Duodenal mucosa (tissue), 2 donors: Measurements from ENCODE around the gene UBAC2.

Source experiments
- H3K27ac ChIP-seq: one replicate; pipeline ENCODE4 v1.7.0; 2013; ENCODE audit warnings: low read depth, low read length
- H3K27me3 ChIP-seq, 2 donors: one replicate each; pipeline ENCODE4 v1.7.0; 2013; ENCODE audit warnings: low read length in 2 of 2, control low read depth in 1 of 2; ENCODE audit not compliant: insufficient read depth in 2 of 2, control insufficient read depth in 1 of 2
- H3K36me3 ChIP-seq, 2 donors: one replicate each; pipeline ENCODE4 v1.7.0; 2013; ENCODE audit warnings: low read length in 2 of 2, control low read depth in 1 of 2; ENCODE audit not compliant: insufficient read depth in 2 of 2, control insufficient read depth in 1 of 2
- H3K4me1 ChIP-seq, 2 donors: one replicate each; pipeline ENCODE4 v1.7.0; 2013; ENCODE audit warnings: low read length in 2 of 2, control low read depth in 1 of 2; ENCODE audit not compliant: insufficient read depth in 2 of 2, control insufficient read depth in 1 of 2
- H3K4me3 ChIP-seq, 2 donors: one replicate each; pipeline ENCODE4 v1.7.0; 2013; ENCODE audit warnings: low read length in 2 of 2, low read depth in 1 of 2
- H3K9ac ChIP-seq, 2 donors: one replicate each; pipeline ENCODE4 v1.7.0; 2013; ENCODE audit warnings: low read length in 2 of 2, low read depth in 1 of 2
- H3K9me3 ChIP-seq, 2 donors: one replicate each; pipeline ENCODE4 v1.7.0; 2013; ENCODE audit warnings: low read length in 2 of 2, control low read depth in 1 of 2; ENCODE audit not compliant: control insufficient read depth in 1 of 2

The UBAC2 gene

DNA sequence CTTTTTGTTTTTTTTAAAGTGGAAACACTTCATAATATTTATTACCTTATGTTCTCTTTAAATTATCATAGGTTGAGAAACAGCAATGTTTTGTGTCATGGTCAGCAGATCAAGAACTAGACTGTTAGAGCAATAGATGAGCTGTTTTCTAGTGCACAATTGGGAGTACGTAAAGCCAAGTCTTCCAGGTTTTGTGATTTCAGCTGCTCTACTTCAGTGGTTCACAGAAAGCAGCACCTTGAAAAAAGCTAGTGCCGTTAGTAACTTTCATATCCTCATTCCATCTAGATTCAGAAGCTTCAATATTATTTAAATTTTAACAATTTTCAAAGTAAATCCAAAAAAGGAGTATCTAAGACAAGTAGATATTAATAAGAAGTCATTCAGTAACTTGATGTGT lies 55.6 kb downstream of the UBAC2 start:
- no peaks in the 10 kb centered on the region for H3K27me3 ChIP-seq
- H3K4me1 ChIP-seq, result peaks cover 0 to 14% of the 10 kb centered on the region in 2 donors
- H3K4me3 ChIP-seq, result no peak overlapping the region
- H3K36me3 ChIP-seq, result peaks cover 10 to 13% of the 10 kb centered on the region in 2 donors
- no peaks in the 10 kb centered on the region for H3K9me3 ChIP-seq
- no peak overlapping the region for H3K9ac ChIP-seq
- no peak overlapping the region for H3K27ac ChIP-seq

DNA sequence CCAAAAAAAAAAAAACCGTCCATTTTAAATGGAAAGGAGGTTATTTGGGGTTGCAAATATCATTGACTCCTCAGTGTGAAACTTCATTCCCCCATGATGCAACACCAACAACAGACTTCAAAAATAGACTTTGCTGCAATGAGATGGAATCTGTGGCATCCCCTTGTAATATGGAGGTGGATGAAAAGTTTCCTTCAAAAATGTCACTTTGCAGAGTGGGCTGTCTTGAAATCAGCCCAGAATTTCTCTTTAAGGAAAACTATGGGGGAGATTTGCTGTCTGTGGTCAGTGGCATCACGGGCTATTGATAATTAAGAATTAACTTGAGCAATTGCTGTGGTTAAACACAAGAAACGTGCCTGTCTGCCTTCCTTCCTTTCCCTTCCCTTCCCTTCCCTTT lies 56.1 kb downstream of the UBAC2 start:
- peak overlapping the region in 1 of 2 donors; percentile 19 for H3K4me3 ChIP-seq
- H3K27ac ChIP-seq, result no peak overlapping the region
- H3K4me1 ChIP-seq, result peaks cover 0 to 14% of the 10 kb centered on the region in 2 donors

DNA sequence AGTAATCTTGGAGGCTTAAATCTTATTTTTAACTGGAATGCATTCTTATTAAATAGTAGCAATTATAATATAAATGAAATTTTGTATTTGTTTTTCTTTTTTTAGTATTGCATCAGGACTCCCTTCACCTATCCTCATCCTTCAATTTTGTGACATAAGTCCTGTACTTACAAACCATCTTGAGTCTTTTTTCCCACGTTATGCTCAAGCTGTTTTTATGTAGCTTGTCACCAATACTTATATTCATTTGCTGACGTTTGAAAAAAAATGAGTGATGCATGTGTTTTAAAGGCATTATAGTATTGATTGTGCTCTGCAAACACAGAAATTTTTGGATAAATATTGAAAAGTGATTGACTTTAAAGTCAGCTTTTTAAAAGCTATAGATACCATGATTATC lies 56.6 kb downstream of the UBAC2 start:
- H3K9me3 ChIP-seq, result no peaks in the 10 kb centered on the region
- H3K4me1 ChIP-seq, result peaks cover 0 to 14% of the 10 kb centered on the region in 2 donors
- H3K27ac ChIP-seq, result no peak overlapping the region
- peak overlapping the region in 1 of 2 donors; percentile 17 for H3K4me3 ChIP-seq
- H3K27me3 ChIP-seq, result no peaks in the 10 kb centered on the region
- H3K36me3 ChIP-seq, result peaks cover 10 to 13% of the 10 kb centered on the region in 2 donors
- H3K9ac ChIP-seq, result no peak overlapping the region

More for the DNA sequence above, 56.1 kb downstream of the UBAC2 start:
- no peak overlapping the region for H3K9ac ChIP-seq
- H3K9me3 ChIP-seq, result no peaks in the 10 kb centered on the region
- no peaks in the 10 kb centered on the region for H3K27me3 ChIP-seq
- peaks cover 10 to 13% of the 10 kb centered on the region in 2 donors for H3K36me3 ChIP-seq

- H3K27ac ChIP-seq, result peak within 1 kb of the TSS; percentile 27
- no peaks in the 10 kb centered on the region for H3K9me3 ChIP-seq
- H3K36me3 ChIP-seq, result peaks cover 10 to 13% of the 10 kb centered on the region in 2 donors
- H3K9ac ChIP-seq, result peak within 1 kb of the TSS in 1 of 2 donors; percentile 20
- H3K4me1 ChIP-seq, result peaks cover 0 to 14% of the 10 kb centered on the region in 2 donors
- no peaks in the 10 kb centered on the region for H3K27me3 ChIP-seq
- H3K4me3 ChIP-seq, result peak within 1 kb of the TSS in 1 of 2 donors; percentile 17
These were observed 57.7 kb downstream of the UBAC2 start, which contains the start of gene GPR18 for GRCh38 chr13:99258210-99258860. Gene GPR18, minus strand, starts transcription at chr13:99258379. Its CDS starts 2,507 bp downstream, at chr13:99255872.

DNA sequence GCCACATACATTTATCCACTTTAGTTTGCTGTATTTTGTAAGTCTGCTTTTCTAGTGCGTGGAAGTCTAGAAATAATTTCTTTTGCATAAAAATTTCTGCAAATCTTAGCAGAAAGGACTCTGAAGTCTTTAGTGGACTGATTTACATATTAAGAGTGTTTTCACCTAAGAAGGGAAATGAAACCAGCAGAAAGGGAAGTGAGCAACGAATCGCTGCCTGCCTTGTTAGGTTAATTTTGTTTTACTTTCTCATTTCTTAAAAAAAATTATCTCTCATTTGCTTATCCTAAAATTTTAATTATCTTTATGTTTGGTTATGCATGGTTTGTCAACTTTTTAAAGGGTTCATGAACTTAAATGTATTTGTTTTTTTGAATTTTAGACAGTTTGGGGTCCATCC lies 58.3 kb downstream of the UBAC2 start:
- Histone ChIP-seq H3K9ac (no peak overlapping the region), H3K4me1 (peaks cover 0 to 14% of the 10 kb centered on the region in 2 donors), H3K27me3 (no peaks in the 10 kb centered on the region), H3K27ac (no peak overlapping the region), H3K36me3 (peaks cover 10 to 13% of the 10 kb centered on the region in 2 donors), H3K4me3 (no peak overlapping the region), H3K9me3 (no peaks in the 10 kb centered on the region)

DNA sequence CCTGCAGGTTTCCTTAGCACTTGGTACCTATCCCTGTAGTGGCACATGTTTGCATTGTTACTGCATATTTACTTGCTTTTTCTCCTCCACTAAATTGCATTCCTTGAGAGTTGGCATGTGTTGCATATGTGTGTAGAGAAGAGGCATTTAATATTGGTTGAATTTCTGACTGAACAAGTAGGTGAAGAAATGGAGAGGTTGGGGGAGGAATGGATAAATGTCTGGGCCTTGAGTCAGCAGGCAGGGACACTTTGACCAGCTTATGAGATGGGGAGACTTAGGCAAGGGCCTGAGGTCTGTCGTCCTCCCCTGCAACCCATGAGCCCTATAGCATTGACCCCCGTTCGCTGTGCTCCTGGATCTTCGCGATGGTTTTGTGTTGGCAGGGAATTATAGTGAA lies 59.6 kb downstream of the UBAC2 start:
- Histone ChIP-seq H3K4me1 (peaks cover 5 to 17% of the 10 kb centered on the region in 2 donors), H3K27ac (no peak overlapping the region), H3K9me3 (no peaks in the 10 kb centered on the region), H3K27me3 (no peaks in the 10 kb centered on the region), H3K36me3 (peaks cover 5 to 7% of the 10 kb centered on the region in 2 donors), H3K4me3 (no peak overlapping the region), H3K9ac (peak overlapping the region in 1 of 2 donors; percentile 2)

GRCh38 chr13:99261059-99261458 lies 60.4 kb downstream of the UBAC2 start:
- H3K4me1 ChIP-seq, result peaks cover 5 to 21% of the 10 kb centered on the region in 2 donors
- no peaks in the 10 kb centered on the region for H3K27me3 ChIP-seq
- H3K27ac ChIP-seq, result no peak overlapping the region

DNA sequence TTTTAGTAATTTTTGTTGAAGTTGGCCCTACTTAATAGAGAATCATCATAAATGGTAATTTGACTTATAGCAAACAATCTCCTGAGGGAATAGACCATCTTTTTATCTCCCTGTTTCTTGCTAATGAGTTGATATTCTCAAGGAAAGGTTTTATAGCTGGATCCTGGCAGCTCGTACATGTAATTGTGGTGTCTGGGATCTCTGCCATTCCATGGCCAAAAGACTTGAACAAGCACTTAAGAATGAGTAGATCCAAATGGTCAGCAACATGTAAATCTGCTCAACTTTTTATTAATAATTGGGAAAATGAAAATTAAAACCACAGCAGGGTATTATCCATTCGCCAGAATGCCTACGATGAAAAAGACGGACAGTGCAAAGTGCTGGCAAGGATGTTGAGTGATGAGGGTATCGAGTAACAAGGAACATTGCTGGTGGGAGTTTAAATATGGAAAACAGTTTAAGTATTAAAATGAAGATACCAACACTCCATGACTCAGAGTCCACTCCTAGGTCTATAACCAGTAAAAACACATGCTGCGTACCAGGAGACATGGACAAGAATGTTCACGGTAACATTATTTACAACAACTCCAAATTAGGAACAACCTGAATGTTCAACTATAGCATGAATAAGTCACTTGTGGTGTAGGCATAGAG lies 62.6 kb downstream of the UBAC2 start:
- peaks cover 5 to 13% of the 10 kb centered on the region in 2 donors for H3K36me3 ChIP-seq
- H3K4me3 ChIP-seq, result no peak overlapping the region
- no peaks in the 10 kb centered on the region for H3K9me3 ChIP-seq
- no peak overlapping the region for H3K27ac ChIP-seq
- peaks cover 5 to 21% of the 10 kb centered on the region in 2 donors for H3K4me1 ChIP-seq
- H3K27me3 ChIP-seq, result no peaks in the 10 kb centered on the region
- no peak overlapping the region for H3K9ac ChIP-seq

More at GRCh38 chr13:99261059-99261458, 60.4 kb downstream of the UBAC2 start:
- Histone ChIP-seq H3K4me3 (no peak overlapping the region), H3K9ac (no peak overlapping the region), H3K9me3 (no peaks in the 10 kb centered on the region), H3K36me3 (peaks cover 0 to 5% of the 10 kb centered on the region in 2 donors)

DNA sequence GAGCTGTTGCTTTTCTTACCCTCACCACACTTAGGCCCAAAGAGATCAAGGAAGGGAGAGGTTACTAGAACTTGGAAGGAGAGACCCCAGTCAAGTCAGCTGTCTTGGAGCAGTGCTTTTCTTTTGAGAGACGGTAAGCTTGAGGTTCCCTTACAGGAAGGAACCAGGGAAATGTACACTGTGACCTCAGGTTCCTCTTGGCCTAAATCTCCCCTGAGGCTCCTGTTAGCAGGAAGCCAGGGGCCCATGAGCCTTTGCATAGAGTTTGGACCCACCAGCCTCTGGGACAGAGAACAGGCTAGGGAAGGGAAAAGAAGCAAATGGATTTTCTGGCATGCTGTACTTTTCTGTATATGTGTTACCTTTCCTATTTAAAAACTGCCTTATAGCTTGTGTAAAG lies 63.4 kb downstream of the UBAC2 start:
- no peak overlapping the region for H3K4me3 ChIP-seq
- H3K27ac ChIP-seq, result no peak overlapping the region
- H3K9ac ChIP-seq, result no peak overlapping the region

GRCh38 chr13:99265162-99265800 lies 64.6 kb downstream of the UBAC2 start:
- Histone ChIP-seq H3K36me3 (peaks cover 5 to 8% of the 10 kb centered on the region in 2 donors), H3K4me3 (no peak overlapping the region), H3K4me1 (peaks cover 5 to 13% of the 10 kb centered on the region in 2 donors), H3K27ac (no peak overlapping the region), H3K9me3 (no peaks in the 10 kb centered on the region), H3K9ac (no peak overlapping the region), H3K27me3 (no peaks in the 10 kb centered on the region)

More for the DNA sequence above, 63.4 kb downstream of the UBAC2 start:
- H3K4me1 ChIP-seq, result peaks cover 5 to 15% of the 10 kb centered on the region in 2 donors
- H3K27me3 ChIP-seq, result no peaks in the 10 kb centered on the region
- peaks cover 5 to 13% of the 10 kb centered on the region in 2 donors for H3K36me3 ChIP-seq
- H3K9me3 ChIP-seq, result no peaks in the 10 kb centered on the region
